RPMI7951 (cell line): ENCODE measurements around the gene DIP2C. TPM values are rescaled to one million over a fixed set of nuclear protein-coding genes. Genes with fewer than 3 reads are reported as not detected.
"Not testable (repeated sequence)": the region's sequence is repeated elsewhere in the genome, so short reads cannot be mapped to it uniquely, and the experiment has no call there.

Source experiments
- DNase-seq: peaks from one replicate; pipeline ENCODE4 v3.0.0-alpha.2; 2012; ENCODE audit warnings: low read depth
- total RNA-seq: library from RNA; depleted of rRNA; stranded (reverse); fragments of >200 nt; shearing (Covaris generic); gene quantifications from 2 replicates; pipeline ENCODE4 v1.2.3, GENCODE V29; 2014

DIP2C gene
- total RNA-seq, 1 experiment from 2014 or later, result 7.0 TPM

DNA sequence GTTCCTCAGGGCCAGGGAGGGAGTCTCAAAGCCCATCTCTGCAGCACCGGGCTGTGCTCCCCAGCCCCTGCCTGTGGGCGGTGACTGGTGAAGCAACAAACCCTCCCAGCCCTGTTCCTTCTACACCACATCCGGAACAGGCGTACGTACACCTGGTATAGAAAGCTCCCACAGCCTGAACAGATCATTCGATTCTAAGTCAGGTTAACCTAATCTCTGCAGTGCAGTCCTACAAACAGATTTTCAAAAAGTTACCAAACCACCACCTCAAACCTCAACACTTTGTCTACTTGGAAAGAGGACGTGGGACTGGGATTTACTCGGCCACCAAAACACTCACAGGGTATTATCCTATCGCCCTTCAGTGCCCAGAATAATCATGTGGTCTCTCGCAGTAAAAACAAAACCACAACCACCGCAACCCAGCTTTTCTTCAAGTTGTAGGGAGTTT is 238.4 kb downstream of the DIP2C start:
- DNase-seq, result peak; percentile 68

DNA sequence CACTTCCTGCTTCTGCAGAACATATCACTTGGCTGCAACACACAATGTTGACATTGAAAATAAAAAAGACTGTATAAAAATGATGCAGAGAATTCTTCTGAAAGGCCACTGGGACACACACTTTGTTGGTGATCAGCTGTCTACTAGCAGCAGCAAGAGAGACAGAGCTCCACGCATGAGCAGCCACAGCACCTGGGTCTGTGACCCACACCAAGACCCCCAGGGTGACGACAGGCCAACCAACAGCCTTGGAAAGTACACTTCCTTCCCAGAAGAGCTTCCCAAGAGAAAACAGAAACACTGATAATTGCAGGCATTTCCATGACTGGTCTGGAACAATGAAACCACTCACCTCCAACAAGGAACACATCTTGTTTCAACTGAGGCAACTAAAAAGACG is 239.0 kb downstream of the DIP2C start:
- DNase-seq, result no peak

GRCh38 chr10:449331-449730 is 240.1 kb downstream of the DIP2C start:
- not testable (repeated sequence) for DNase-seq

GRCh38 chr10:443459-443858 is 246.0 kb downstream of the DIP2C start:
- no peak for DNase-seq

- no peak for DNase-seq
Observed at GRCh38 chr10:442209-442608, 247.3 kb downstream of the DIP2C start.

GRCh38 chr10:441659-442058 is 247.8 kb downstream of the DIP2C start:
- no peak for DNase-seq

GRCh38 chr10:440127-440526 is 249.3 kb downstream of the DIP2C start:
- DNase-seq, result no peak

DNA sequence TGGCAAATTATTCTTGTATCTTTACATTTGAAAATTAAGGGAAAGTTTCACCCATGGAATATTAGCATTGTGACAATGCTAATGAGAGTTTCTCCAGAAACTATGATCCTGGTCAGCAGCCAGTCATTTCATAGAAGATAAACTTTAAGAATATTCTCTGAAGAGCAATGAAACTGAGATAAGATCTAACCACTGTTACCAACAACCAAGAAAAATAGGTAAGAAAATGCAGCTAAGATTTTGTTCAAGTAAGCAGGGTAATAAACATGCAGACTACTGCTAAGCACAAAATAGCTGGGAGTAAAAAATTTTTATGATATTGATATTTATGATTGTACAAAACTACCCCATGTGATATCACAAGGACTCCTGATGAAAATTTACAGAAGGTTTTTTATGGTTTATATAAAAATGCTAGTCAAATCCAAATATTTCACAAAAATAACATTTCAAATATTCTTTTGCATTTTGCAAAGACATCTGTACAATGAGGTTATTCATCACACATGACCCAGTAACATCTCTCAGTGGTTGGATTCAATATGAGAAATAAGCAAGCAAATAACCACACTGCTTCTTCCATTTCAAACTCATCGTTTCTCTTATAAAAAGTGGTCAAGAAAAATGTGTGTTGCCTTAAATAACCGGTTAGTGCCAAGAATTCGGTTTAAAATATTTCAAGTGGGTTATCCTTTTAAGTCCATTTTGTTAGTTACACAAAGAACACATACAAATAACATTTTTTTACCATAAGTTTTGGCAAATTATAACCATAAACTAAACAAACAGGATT is 251.6 kb downstream of the DIP2C start:
- no peak for DNase-seq

DNA sequence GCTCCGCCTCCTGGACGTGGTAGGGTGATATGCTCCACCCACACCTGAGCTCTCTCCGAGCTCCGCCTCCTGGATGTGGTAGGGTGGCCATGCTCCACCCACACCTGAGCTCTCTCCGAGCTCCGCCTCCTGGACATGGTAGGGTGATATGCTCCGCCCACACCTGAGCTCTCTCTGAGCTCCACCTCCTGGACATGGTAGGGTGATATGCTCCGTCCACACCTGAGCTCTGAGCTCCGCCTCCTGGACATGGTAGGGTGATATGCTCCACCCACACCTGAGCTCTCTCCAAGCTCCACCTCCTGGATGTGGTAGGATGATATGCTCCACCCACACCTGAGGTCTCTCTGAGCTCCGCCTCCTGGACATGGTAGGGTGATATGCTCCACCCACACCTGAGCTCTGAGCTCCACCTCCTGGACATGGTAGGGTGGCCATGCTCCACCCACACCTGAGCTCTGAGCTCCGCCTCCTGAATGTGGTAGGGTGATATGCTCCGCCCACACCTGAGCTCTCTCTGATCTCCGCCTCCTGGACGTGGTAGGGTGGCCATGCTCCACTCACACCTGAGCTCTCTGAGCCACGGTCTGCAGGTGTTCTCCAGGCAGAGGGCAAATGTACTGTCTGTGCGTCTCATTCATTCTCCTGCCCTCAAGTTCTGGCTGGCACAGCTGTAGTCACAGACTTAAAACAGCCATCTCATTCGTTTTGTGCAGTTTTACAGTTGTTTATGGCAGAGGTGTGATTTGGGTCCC is 252.4 kb downstream of the DIP2C start:
- DNase-seq, result no peak

DNA sequence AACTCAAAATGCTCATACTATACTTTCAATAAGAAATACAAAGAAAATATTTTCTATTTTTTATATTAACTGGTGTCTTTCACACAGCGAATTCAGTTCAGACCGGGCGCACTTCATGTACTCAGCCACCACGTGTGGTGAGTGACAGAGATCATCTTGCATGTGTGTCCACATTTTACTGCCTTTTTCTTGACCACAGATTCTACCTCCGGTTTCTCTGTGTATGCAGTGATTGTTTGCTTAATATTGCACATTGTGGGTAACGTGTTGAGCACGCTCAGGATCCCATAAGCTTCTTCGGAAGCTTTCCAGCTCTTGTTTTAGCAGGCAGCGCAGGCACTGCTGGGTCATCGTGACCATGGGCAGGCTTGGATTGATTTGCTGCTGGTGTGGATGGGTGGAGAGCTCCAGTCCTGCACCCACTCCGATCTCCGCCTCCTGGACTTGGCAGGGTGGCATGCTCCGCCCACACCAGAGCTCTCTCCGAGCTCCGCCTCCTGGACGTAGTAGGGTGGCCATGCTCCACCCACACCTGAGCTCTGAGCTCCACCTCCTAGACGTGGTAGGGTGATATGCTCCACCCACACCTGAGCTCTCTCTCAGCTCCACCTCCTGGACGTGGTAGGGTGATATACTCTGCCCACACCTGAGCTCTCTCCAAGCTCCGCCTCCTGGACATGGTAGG is 253.3 kb downstream of the DIP2C start:
- DNase-seq, result no peak

DNA sequence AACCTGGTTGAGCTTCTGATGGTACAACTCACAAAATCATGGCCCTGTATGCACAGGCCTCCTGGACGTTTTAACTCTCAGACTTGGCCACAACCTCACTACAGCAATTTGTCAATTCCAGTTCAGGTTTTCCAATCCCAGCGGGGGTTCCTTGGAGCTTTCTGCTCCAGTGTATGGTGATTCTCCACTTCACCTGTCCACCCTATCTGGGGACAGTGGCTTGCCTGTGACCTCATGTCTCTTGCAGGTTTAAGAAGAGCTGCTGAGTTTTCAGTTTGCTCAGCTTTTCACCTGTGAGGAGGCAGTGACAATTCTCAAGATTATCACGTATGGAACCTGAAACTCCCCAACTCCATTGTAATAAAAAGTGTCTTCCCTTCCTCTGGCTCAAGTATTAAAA is 254.1 kb downstream of the DIP2C start:
- DNase-seq, result no peak

DNA sequence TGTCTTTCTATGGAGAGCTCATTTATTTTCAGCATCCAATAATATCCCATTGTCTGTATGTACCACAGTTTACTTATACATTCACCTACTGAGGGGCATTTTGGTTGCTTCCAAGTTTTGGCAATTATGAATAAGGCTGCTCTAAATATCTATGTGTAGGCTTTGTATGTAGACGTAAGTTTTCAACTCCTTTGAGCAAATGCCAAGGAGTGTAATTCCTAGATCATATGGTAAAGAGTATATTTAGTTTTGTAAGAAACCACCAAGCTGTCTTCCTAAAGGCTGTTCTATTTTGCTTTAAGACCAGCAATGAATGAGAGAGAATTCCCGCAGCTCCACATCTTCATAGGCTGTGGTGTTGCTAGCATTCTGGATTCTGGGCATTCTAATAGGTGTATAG is 259.8 kb downstream of the DIP2C start:
- no peak for DNase-seq

DNA sequence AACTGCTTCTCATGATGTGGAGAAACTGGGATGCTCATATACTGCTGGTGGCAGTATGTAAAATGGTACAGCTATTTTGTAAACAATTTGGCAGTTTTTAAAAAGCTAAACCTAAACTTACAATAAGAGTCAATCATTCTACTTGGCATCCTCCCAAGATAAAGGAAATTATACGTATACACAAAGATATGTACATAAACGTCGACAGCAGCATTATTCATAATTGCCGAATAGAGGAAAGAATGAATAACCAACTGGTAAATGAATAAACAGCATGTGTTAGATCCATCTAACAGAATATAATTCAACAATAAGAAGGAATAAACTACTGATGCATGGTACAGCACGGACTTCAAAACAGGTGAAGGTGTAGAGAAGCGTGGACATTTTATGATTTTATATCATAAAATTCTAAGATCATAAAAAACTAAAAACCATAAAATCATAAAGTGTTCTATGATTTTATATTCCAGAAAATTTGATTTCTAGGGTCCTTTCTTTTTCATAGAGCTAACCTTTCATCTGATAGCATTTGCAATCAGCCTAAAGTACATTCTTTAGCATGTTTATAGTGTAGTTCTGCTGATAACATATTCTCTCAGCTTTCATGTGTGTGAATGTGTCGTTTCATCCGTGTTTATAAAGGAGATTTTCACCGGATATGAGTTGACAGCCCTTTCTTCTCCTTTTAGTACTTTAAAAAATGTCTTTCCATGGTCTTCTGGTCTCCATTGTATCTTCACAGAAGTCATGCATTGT is 261.5 kb downstream of the DIP2C start:
- no peak for DNase-seq

GRCh38 chr10:425365-425764 is 264.1 kb downstream of the DIP2C start:
- DNase-seq, result not testable (repeated sequence)

GRCh38 chr10:424724-425123 is 264.7 kb downstream of the DIP2C start:
- not testable (repeated sequence) for DNase-seq

- DNase-seq, result no peak
Observed at GRCh38 chr10:423178-423577, 266.3 kb downstream of the DIP2C start.

GRCh38 chr10:422675-423074 is 266.8 kb downstream of the DIP2C start:
- DNase-seq, result no peak

- no peak for DNase-seq
Observed at GRCh38 chr10:422241-422640, 267.2 kb downstream of the DIP2C start.

- DNase-seq, result peak; percentile 20
Observed at GRCh38 chr10:421170-421569, 268.3 kb downstream of the DIP2C start.

DNA sequence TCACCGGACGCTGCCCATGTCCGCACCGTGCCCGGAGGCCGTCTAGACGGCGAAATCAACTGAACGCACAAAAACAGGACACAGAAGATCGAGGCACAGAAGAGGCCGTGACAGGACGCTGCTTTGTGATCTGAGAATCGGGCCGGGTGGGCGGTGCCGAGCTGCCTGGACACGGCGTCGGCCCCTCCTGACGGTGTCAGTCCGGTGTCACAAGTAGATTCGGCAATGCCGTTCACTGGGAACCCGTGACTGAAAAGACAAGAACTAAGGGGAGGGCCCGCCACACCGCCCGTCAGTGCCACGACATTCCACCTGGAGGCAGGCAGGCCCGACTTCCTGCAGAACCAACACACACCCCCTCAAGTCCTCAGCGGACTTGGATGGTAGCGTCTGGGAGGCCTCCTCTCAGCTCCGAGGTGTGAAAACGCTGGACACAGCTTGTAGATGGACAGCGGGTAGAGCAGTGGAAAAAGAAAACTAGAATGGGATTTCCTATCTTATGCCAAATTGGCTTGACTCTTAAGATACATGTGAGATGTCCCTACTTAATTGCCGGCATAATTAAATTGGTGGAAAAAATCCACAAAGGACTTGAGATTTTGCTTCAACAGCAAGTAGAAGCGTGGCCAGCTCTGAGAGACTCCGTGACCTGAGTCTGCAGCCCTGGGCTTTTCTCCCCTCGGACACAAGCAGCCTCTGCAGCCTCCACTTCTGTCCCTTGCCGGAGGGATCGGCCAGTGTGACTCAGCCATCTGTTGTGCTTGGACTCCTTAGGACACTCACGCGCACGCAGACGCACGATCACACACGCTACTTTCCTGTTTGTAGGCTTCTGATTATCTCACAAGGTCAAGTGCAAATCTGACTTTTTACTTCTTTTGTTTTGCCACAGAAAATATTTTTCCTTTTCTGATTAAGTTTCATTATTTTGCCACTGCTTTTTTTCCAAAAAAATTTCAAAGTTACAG is 269.0 kb downstream of the DIP2C start:
- DNase-seq, result peak; percentile 92

GRCh38 chr10:418894-419293 is 270.6 kb downstream of the DIP2C start:
- DNase-seq, result no peak
